ENCODE data around the gene TNRC6C.
A peak's percentile ranks its signal among the peaks of the same experiment; 100 is the strongest.
"Not testable (repeated sequence)": the region's sequence is repeated elsewhere in the genome, so short reads cannot be mapped to it uniquely, and the experiment has no call there.

The TNRC6C gene

DNA sequence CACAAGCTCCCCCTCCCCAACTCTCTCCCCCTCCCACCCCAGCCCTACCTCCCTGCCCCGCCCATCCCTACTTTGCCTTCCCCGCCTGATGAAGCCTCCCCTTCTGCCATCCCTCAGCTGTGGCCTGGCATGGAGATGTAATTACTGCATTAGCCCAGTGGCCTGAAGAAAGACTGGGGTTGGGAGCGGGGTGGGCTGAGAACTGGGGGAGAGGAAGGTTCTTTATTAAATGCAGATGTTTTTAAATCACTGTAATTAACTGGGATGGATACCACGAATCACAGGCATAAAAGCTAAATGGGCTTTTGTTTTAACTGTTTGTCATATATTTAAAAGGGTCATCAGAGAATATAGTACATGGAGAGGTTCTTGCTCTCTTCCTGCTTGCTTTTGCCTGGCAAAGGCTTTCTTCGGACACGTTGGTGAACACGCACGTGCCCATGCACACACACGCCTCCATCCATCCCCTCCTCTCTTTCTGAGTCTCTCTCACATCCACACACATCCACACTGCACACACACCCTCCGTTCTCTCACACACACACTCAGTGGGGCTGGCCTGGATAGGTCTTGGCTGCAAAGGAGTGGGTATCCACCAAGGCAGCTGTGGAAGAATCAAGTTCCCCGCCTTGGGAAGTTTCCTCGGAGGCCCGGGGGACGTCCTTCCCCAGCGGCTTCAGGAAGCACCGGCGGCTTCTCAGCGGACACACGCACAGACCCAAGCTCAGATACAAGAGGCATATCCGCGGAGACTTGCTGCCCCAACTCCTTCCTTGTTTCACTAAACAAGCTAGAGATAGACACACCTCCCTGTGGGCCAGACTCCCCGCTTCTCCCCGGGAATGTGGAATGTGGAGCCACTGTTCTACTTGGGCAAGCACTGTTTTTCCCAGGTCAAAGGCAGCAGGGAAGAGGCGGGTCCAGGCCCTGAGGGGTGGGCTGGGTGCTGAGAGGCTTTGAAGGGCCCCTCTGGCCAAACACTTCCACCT is 27.4 kb upstream of the TNRC6C start:
- no peak for DNase-seq

DNA sequence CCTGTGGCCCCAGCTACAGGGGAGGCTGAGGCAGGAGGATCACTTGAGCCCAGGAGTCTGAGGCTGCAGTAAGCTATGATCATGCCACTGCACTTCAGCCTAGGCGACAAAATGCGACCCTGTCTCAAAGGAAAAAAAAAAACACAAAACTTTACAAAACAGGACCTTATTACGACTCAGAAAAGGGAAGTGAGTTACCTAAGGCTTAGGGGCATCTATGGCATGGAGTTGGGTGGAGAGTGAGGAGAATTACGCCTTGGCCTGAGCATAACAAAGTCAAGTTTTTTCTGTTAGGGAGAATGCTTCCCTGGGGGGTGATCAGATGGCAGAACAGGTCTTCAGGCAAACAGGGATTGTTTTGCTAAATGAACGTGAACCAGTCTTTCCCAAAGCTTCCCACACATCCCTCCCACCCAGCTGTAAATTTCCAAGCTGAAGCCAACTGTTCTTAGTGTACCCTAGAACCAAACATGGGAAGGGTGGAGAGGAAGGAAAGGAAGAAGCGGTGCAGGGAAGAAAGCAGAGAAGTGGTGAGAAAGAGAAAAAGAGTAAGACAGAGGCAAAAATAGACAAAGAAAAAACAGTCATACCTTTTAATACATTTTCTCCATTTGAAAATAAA is 24.6 kb upstream of the TNRC6C start:
- no peak for DNase-seq

DNA sequence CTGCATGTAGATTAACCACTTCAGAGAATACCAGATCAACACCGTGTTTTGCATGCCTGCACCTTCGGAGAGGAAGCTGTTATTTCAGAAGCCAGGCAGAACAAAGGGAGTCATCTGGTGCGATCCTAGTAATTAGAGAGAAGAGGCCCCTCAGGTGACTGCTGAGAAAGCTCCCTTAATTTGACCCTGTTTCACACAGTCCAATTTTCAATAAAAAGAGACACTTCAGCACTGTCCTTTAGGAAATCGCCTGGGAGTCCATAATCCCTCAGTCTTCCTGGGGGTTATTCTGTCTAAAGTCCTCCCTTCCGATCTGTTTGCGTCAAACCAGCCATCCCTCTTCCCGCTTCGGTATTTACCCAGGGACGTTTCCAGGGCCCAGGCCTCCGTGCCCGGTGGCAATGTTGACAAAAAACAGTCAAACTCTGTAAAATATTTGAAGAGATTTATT is 23.4 kb upstream of the TNRC6C start:
- DNase-seq, result peak in 3 of 6 experiments; percentile 10 to 50 (median 30)

DNA sequence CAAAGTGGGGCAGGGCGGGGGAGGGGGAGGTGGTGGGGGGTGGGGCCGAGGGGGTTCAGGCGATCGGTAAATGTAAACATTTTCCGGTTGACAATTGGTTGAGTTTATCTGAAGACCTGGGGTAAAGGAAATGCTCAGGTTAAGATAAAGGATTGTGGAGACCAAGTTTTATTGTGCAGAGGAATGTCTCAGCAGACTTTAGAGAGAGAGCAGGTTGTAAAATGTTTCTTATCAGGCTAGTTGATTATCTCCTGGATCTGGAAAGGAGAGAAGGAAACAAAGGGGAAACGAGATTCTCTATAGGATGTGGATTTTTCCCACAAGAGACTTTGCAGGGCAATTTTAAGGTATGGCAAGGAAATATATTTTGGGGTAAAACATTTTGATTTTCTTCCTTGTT is 22.8 kb upstream of the TNRC6C start:
- not testable (repeated sequence) for DNase-seq

DNA sequence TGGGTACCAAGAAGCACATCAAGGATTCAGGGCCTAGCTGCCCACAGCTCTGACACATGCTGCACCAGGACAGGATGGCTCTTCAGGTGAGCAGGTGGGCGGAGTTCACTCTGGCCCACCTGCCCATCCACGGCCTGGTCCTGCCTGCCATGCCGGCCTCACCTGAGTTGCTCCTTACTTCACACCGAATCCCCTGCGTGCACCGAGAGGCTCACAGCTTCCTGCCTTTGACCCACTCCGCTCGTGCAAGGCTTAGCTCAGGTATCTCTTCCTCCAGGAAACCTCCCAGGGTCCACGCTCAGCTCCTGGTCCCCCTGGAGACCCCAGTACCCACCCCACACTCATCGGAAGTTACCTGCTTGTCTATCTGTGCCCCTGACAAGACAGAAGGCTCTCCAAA is 21.6 kb upstream of the TNRC6C start:
- DNase-seq, result no peak

DNA sequence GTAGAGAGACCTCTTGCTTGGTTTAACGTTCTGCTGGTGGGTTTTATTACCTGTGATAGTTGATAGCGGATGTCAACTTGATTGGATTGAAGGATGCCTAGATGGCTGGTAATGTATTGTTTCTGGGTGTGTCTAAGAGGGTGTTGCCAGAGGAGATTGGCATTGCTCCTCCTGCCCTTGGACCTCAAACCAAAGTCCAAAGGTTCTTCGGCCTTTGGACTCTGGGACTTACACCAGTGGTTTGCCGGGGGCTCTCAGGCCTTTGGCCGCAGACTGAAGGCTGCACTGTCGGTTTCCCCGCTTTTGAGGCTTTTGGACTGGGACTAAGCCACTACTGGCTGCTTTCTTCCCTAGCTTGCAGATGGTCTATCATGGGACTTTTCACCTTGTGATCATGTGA is 17.5 kb upstream of the TNRC6C start:
- DNase-seq, result no peak

DNA sequence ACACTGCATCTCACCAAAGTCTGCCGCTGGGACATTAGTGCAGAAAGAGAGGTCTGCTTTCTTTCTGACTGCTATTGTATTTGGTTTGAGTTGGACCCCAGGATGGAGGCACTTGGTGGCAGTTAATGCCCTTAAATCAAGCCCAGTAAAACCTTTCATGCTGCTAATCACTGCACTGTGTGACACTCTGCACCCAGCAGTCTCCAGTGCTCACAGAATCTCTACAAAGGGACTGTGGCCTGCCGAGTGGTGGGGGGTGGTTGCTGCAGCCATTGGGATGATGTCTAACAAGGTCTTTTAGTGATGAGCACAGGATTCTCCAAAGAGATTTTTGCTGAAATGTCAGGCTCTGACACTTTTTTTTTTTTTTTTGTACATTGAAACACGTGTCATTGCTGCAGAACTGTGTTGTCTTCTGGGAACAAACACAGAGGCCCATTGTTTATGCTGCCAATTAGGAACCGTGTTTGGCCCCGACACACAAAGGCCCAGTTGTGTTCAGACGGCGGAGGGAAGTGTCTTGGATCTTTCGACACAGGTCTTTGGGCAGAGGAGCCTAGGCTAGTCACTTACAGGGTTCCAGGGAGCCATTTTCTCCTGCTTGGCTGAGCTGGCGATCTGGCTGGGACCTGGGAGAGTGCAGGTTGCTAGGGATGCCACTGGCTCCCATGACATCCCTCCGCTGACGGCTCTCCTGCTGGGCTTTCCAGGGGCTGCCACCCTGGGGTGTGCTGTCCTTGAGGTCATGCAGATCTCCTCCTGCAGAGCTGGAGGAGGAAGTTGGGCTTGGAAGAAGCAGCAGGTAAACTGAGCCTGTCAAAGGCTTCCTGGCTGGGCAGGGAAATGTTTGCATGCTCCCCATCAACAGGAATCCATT is 16.2 kb upstream of the TNRC6C start:
- no peak for DNase-seq

DNA sequence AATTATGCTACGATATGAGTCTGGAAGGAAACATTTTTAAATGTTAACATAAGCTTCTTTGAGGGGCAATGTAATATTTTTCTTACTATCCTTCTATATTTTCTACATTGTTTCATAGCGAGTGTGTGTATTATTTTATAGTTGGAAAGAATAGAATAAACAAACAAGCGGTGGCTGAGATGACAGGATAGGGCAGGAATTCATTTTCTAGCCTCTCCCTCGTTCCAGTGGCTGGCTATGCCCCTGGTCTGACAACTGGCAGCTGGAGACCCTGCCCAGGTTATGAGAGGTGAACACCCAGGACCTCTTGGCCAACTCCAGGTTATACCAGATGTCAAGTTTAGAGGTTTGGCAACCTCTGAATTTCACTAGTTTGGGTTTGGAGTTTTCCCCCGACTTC is 14.5 kb upstream of the TNRC6C start:
- no peak for DNase-seq

DNA sequence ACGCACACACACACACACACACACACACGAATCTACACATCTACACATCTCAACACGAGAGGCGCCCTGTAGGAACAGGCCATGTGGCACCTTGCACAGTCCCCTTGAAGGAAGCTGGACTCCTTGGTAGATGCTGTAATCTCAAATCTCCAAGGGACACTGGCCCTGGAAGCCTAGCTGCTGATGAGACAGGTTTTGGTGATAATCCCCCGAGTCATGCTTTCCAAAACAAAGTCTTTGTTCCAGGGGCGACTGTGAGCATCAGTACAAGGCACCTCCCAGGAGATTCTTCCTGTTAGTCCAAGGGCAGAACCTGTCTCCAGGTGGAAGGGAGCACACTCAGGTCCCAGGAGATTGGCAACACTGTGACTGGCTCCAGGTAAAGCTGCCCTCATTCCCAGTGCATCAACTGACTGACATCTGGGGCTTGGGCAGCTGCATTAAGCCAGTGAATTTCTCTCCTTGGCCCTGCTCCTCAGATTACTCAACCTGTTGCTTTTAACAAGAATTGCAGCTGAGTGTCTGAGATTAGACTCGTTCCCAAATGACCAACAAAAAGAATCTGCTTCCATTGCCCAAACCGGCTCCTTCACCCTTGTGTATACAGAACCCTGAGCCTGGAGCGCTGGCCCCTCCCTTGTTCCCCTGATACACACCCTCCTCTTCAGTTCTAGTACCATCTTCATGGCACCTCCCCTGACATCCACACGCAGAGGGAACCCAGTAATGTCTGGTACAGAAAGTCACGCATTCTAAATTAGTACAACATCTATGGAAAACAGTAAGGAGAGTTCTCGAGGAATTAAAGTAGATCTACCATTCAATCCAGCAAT is 13.9 kb upstream of the TNRC6C start:
- no peak for DNase-seq

DNA sequence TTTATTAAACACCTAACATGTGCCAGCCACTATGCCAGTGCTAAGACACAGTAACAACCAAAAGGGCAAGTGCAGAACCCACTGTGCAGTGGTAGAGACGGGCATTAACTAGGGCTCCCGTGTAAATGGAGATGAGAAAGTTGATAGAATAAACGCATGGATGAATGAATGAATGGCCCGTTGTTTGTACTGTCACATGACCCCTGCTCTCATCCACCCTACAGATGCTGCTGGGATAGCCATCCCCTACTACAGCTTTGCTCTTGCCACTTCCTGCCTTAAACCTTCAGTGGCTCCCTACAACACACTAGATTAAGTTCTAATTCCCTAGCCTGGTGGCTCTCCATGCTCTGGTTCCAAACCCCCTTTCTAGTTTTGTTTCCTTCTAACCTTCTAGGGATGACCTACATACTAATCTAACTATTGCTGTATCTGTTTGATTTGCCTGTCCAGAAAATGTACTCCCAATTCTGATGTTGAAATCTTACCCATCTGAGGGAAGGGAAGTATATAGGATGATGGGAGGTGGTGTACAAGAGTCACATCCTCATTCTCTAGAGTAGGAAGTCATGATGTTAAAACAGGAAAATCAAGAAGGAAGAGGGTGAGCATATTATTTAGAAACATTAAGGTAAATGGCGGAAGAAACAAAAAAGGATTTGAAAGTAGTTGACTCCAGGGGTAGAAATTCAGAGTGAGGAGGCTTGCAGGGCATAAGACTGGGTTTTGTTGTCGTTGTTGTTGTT is 11.4 kb upstream of the TNRC6C start:
- DNase-seq, result no peak

DNA sequence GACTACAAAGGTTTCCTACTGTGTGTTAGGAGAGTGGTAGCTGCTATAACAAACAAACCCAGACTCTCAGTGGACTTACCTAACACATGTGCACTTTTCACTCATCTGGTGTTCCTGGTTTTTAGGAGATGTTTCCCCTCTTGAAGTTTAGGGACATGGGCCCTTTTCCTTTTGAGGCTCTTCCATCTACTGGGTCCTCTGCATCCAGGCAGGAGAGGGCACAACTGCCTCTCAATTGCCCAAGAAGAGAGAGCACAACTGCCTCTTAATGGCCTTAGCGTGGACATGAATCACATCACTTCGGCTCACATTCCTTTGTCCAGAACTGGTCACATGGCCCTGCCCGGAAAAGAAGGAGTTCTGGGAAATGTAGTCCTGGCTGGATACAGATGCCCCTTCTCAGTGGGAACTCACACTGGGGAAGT is 9.8 kb upstream of the TNRC6C start:
- no peak for DNase-seq

DNA sequence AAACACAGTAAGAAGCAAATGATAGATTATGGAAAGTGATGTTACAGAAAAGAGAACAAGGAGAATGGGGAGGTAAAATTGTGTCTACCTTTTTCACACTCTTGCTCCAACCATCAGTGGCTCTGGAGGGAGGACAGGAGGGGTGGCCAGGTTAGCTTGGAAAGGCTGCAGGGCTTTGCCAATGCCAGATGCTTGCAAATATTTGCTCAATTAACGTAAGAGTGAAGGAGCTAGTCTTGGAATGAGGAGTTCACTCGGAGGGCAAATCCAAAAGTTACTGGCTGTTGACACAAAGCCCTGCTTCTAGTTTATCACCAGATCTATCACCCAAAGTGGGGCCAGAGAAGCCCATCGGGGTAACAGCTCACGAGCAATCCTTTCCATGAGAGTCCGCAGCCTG is 7.4 kb upstream of the TNRC6C start:
- DNase-seq, result no peak

DNA sequence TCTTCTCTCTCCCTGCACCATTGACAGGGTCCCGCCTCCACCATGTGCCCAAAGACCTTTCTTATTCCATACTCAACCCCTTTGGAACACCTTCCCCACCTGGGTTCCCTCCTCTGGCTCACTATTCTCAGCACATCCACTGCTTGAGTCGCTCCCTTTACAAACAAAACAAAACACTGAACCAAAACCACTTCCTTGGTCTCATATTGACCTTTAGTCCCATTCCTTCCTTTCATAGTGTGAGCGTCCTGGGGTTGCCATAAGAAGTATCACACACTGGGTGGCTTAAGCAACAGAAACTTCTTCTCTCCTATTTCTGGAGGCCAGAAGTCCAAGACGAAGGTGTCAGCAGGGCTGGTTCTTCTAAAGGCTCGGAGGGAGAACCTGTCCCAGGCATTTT is 6.1 kb upstream of the TNRC6C start:
- no peak for DNase-seq

DNA sequence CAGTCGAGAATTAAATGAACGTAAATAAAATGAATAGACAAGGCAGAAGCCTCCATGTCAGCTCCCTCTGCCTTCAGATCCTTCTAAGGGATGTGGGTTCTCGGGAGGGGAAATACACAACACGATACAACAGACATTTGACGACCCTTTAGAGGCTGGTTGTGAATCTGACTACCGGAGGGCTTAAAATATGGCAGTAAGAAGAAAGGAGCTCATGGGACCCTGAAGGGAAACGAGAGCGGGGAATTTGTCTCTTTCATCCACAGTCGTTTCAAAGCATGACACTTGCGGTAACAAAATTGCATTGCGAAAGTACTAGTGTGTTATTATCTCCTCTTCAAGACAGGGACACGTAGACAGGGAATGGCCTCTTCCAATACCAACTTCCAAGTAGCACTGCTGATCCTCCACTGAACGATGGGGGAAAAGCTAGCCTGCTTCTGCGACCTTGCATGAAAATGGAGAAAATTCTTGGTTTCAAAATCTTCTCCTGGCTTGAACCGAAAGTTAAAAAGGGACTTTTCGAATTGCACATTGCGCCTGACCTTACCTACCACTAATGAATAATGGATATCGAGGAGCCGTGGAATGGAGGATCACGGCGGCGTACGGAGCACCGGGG is 1.2 kb upstream of the TNRC6C start:
- DNase-seq, result peak in 3 of 6 experiments; percentile 19 to 38 (median 30)

DNA sequence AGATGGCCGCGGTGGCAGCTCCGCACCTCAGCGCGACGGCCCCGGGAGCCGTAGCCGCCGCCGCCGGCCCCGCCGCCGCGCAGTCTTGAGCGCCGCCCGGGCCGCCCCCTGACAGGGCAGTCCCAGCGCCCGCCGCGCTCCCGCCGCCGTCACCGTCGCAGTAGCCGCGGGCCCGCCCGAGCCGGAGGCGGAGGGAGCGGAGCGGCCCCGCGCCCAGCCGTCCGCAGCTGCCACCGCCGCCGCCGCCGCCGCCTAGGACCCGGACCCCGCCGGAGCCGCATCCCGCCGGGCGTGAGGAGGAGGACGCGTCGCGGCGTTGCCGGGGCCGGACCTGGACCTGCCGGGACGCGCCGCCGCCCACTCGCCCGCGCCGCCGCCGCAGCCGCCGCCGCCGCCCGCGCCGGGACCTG is 218 bp downstream of the TNRC6C start:
- DNase-seq, result no peak

DNA sequence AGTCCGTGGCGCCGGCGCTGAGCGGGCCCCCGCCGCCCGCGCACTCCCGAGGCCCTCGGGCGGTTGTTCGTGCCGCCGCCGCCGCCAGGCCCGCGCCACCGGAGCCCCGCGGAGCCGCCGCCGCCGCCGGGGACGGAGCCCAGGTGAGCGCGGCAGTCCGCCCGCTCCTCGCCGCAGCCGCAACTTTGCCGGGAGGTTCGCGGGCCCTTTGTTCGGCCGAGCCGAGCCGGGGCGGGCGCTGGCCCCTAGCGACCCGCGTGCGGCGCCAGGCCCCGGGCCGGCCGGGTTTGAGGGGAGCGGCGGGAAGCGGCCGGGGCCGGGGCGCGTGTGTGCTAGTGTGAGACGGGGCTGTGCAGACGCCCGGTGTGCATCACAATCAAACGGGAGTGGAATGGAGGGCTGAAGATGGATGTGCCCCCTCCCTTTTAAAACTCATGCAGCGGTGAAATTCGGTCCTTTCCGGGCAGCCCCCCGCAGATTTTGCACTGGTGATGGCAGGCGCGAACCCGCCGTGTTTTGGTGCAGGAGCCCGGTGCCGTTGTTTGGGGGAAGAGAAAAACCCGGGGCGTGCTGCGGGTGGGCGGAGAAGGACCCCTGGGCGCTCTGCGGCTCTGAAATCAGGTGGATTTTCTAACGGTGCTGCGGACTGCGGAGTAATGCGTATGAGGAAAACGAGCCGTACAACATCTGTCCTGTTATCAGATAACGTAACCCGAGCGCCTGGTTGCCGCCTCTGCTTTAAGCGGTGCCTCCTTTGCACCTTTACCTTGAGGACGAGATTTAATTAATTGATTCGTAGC is 823 bp downstream of the TNRC6C start:
- peak in 5 of 6 experiments; percentile 21 to 72 (median 45) for DNase-seq

DNA sequence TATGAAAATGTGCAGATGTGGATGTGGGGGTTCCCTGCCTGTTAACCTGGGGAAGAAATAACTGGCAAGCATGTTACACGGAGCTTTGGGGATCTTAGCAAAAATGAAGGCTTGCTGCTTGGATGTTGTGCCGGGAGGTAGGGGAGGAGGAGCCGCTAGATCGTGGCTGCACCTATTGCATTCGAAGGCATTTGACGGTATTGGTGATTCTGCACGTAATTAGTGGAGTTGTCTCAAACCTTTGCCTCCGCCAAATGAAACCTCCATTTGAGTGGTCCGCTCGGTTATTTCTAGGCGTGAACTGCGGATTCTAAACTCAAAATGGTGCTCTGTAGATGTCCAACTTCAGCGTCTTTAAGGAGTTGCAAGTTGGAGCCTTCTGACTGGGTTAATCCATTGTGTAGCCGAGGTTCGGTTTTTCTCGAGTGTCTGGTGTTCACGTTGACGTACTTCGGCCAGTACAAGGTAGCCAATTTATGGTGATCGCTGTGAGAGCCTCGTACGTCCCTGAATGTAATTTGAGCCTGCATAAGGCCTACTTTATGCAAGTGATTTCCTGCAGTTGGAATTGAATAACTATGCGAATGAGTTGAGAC is 1.5 kb downstream of the TNRC6C start:
- DNase-seq, result peak; percentile 23 to 72 (median 44)

DNA sequence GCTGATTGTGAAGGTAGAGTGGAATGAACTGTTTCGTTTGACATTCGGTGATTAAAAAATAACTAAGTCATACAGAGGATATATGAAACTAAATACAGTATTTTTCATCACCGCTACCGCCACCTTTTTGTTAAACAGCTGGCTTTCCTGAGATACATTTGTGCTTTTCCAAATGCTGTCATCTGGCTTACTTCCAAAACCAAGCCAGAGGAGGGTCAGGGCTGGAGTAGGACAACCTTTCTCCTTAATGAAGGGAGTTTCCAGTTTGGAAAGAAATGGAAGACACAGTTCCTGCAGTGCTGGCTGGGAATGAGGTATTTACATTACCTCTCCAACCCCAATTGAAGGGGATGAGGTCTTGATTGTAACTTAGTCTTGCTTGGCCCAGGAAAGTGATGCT is 3.2 kb downstream of the TNRC6C start:
- no peak for DNase-seq

DNA sequence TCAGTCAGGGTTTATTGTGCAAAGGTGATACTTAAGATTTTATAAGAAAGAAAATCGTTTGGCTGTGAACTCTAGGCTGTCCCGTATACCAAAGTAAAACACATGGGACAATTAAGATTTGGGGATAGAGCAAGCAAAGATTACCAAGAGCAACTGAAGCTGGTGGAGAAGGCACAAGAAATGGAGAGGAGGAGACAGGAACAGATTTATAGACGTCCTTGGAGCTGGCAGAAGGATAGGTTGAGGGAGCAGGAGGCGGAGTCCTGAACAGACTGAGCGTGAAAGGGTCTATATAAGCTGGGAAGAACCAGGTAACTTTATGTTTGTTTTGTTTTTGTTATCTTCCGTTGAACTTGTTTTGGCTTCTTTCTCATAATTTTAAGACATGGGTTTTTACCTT is 3.8 kb downstream of the TNRC6C start:
- no peak for DNase-seq

DNA sequence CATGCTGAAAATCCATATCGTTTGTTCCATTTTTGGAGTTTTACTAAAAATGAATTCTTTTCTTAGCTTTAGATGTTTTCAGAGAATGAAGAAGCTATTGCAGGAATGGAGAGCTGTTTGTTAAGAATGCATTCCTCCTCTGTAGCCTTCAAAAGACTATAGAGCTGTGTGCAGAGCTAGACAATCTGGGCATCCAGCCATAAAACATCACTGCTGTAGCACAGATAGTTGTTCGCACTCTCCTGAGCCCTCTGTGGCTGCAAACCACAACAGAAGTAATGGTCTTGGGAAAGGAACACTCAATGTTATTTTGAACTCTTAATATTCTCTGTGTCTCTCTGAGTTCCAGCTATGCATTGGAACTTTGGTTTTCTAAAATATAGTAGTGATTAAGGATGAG is 4.9 kb downstream of the TNRC6C start:
- peak in 5 of 6 experiments; percentile 54 to 83 (median 68) for DNase-seq
